ENCODE measurements around the gene ZBTB20.

ZBTB20 gene

GRCh38 chr3:114866430-114866829 lies 280.7 kb downstream of the ZBTB20 start:
- no peak for DNase-seq

GRCh38 chr3:114864970-114865369 lies 282.1 kb downstream of the ZBTB20 start:
- DNase-seq: no peak

- DNase-seq: peak; percentile 17
Observed at GRCh38 chr3:114863848-114864247, 283.2 kb downstream of the ZBTB20 start.

GRCh38 chr3:114861666-114862065 lies 285.4 kb downstream of the ZBTB20 start:
- no peak for DNase-seq

GRCh38 chr3:114860531-114860930 lies 286.6 kb downstream of the ZBTB20 start:
- no peak for DNase-seq

- no peak for DNase-seq
Observed at GRCh38 chr3:114858329-114858728, 288.8 kb downstream of the ZBTB20 start.

- no peak for DNase-seq
Observed at GRCh38 chr3:114857299-114857701, 289.8 kb downstream of the ZBTB20 start.

GRCh38 chr3:114856835-114857234 lies 290.3 kb downstream of the ZBTB20 start:
- DNase-seq: no peak

GRCh38 chr3:114855839-114856238 lies 291.2 kb downstream of the ZBTB20 start:
- DNase-seq: no peak

GRCh38 chr3:114852966-114853365 lies 294.1 kb downstream of the ZBTB20 start:
- DNase-seq: no peak

GRCh38 chr3:114850898-114851297 lies 296.2 kb downstream of the ZBTB20 start:
- DNase-seq: no peak

GRCh38 chr3:114848643-114849350 lies 298.3 kb downstream of the ZBTB20 start:
- DNase-seq: no peak

- no peak for DNase-seq
Observed at GRCh38 chr3:114848082-114848481, 299.0 kb downstream of the ZBTB20 start.

GRCh38 chr3:114847564-114847963 lies 299.5 kb downstream of the ZBTB20 start:
- DNase-seq: no peak

- DNase-seq: no peak
Observed at GRCh38 chr3:114846779-114847178, 300.3 kb downstream of the ZBTB20 start.

- DNase-seq: no peak
Observed at GRCh38 chr3:114846252-114846651, 300.8 kb downstream of the ZBTB20 start.

GRCh38 chr3:114841515-114841914 lies 305.6 kb downstream of the ZBTB20 start:
- no peak for DNase-seq

GRCh38 chr3:114839476-114839875 lies 307.6 kb downstream of the ZBTB20 start:
- no peak for DNase-seq

GRCh38 chr3:114838025-114838424 lies 309.1 kb downstream of the ZBTB20 start:
- no peak for DNase-seq

GRCh38 chr3:114834175-114834940 lies 312.7 kb downstream of the ZBTB20 start:
- no peak for DNase-seq

- DNase-seq: no peak
Observed at GRCh38 chr3:114831861-114832260, 315.2 kb downstream of the ZBTB20 start.

GRCh38 chr3:114830652-114831051 lies 316.4 kb downstream of the ZBTB20 start:
- no peak for DNase-seq

GRCh38 chr3:114829783-114830182 lies 317.3 kb downstream of the ZBTB20 start:
- DNase-seq: no peak

- DNase-seq: peak; percentile 30
Observed at GRCh38 chr3:114827495-114827894, 319.6 kb downstream of the ZBTB20 start.

All from CD4-positive, alpha-beta T cell treated with Interleukin-17A for 1 hour (primary cell).